Measurements from ENCODE around the gene WASHC2A. TPM values are rescaled to one million over a fixed set of nuclear protein-coding genes. Genes with fewer than 3 reads are reported as not detected.
A peak's percentile ranks its signal among the peaks of the same experiment; 100 is the strongest.
"Not testable (repeated sequence)": the region's sequence is repeated elsewhere in the genome, so short reads cannot be mapped to it uniquely, and the experiment has no call there.

Gene WASHC2A
- total and polyA plus RNA-seq, 4 donors: 16.2 to 58.3 (median 34.9) TPM

- not testable (repeated sequence) for H3K4me3 ChIP-seq; H3K27ac ChIP-seq (ENCODE audit: low read depth in 1 of 2, low read length in 1 of 2); ATAC-seq (ENCODE audit: insufficient read depth, low FRiP score); DNase-seq; H3K4me1 ChIP-seq (ENCODE audit: control insufficient read depth in 5 of 5, insufficient read depth in 5 of 5, low read length in 5 of 5); H3K9ac ChIP-seq (ENCODE audit: insufficient read depth in 1 of 2, low read length in 2 of 2); H3K36me3 ChIP-seq (ENCODE audit: control insufficient read depth in 4 of 4, insufficient read depth in 4 of 4, low read length in 4 of 4); H3K9me3 ChIP-seq (ENCODE audit: control insufficient read depth in 4 of 4, insufficient read depth in 3 of 4, low read length in 3 of 4); H3K27me3 ChIP-seq (ENCODE audit: control insufficient read depth in 3 of 3, insufficient read depth in 3 of 3, low read length in 2 of 3)
- no CpG with 5 or more reads among the region's 8 CpGs for whole genome bisulfite sequencing, 2 donors
Observed at GRCh38 chr10:50092928-50093327, 25.2 kb downstream of the WASHC2A start.

GRCh38 chr10:50094630-50095029, 26.9 kb downstream of the WASHC2A start:
- DNase-seq; H3K4me3 ChIP-seq; ATAC-seq (ENCODE audit: insufficient read depth, low FRiP score); H3K27me3 ChIP-seq (ENCODE audit: control insufficient read depth in 3 of 3, insufficient read depth in 3 of 3, low read length in 2 of 3); H3K9me3 ChIP-seq (ENCODE audit: control insufficient read depth in 4 of 4, insufficient read depth in 3 of 4, low read length in 3 of 4); H3K36me3 ChIP-seq (ENCODE audit: control insufficient read depth in 4 of 4, insufficient read depth in 4 of 4, low read length in 4 of 4); H3K27ac ChIP-seq (ENCODE audit: low read depth in 1 of 2, low read length in 1 of 2); H3K4me1 ChIP-seq (ENCODE audit: control insufficient read depth in 5 of 5, insufficient read depth in 5 of 5, low read length in 5 of 5); H3K9ac ChIP-seq (ENCODE audit: insufficient read depth in 1 of 2, low read length in 2 of 2): not testable (repeated sequence)
- WGBS, 2 donors: 99 to 100% methylated on average over 1 to 3 of the region's 5 CpGs

GRCh38 chr10:50095402-50095801, 27.6 kb downstream of the WASHC2A start:
- not testable (repeated sequence) for H3K9me3 ChIP-seq (ENCODE audit: control insufficient read depth in 4 of 4, insufficient read depth in 3 of 4, low read length in 3 of 4); H3K27ac ChIP-seq (ENCODE audit: low read depth in 1 of 2, low read length in 1 of 2); H3K27me3 ChIP-seq (ENCODE audit: control insufficient read depth in 3 of 3, insufficient read depth in 3 of 3, low read length in 2 of 3); H3K4me3 ChIP-seq; H3K36me3 ChIP-seq (ENCODE audit: control insufficient read depth in 4 of 4, insufficient read depth in 4 of 4, low read length in 4 of 4); H3K4me1 ChIP-seq (ENCODE audit: control insufficient read depth in 5 of 5, insufficient read depth in 5 of 5, low read length in 5 of 5); ATAC-seq (ENCODE audit: insufficient read depth, low FRiP score); H3K9ac ChIP-seq (ENCODE audit: insufficient read depth in 1 of 2, low read length in 2 of 2); DNase-seq
- 95 to 96% methylated on average over 6 to 7 of the region's 7 CpGs for WGBS, 2 donors

- 92% methylated on average over 1 of the region's 3 CpGs; no CpG with 5 or more reads in 1 of the 2 donors for WGBS, 2 donors
- not testable (repeated sequence) for H3K4me3 ChIP-seq; H3K27ac ChIP-seq (ENCODE audit: low read depth in 1 of 2, low read length in 1 of 2); H3K27me3 ChIP-seq (ENCODE audit: control insufficient read depth in 3 of 3, insufficient read depth in 3 of 3, low read length in 2 of 3); H3K9ac ChIP-seq (ENCODE audit: insufficient read depth in 1 of 2, low read length in 2 of 2); H3K36me3 ChIP-seq (ENCODE audit: control insufficient read depth in 4 of 4, insufficient read depth in 4 of 4, low read length in 4 of 4); DNase-seq; ATAC-seq (ENCODE audit: insufficient read depth, low FRiP score); H3K4me1 ChIP-seq (ENCODE audit: control insufficient read depth in 5 of 5, insufficient read depth in 5 of 5, low read length in 5 of 5); H3K9me3 ChIP-seq (ENCODE audit: control insufficient read depth in 4 of 4, insufficient read depth in 3 of 4, low read length in 3 of 4)
Observed at GRCh38 chr10:50096722-50097121, 29.0 kb downstream of the WASHC2A start.

- ATAC-seq (ENCODE audit: insufficient read depth, low FRiP score); H3K27ac ChIP-seq (ENCODE audit: low read depth in 1 of 2, low read length in 1 of 2); H3K4me1 ChIP-seq (ENCODE audit: control insufficient read depth in 5 of 5, insufficient read depth in 5 of 5, low read length in 5 of 5); H3K36me3 ChIP-seq (ENCODE audit: control insufficient read depth in 4 of 4, insufficient read depth in 4 of 4, low read length in 4 of 4); H3K27me3 ChIP-seq (ENCODE audit: control insufficient read depth in 3 of 3, insufficient read depth in 3 of 3, low read length in 2 of 3); H3K9me3 ChIP-seq (ENCODE audit: control insufficient read depth in 4 of 4, insufficient read depth in 3 of 4, low read length in 3 of 4); H3K4me3 ChIP-seq; H3K9ac ChIP-seq (ENCODE audit: insufficient read depth in 1 of 2, low read length in 2 of 2); DNase-seq: not testable (repeated sequence)
- 86 to 88% methylated on average over 2 of the region's 3 CpGs for WGBS, 2 donors
Observed at GRCh38 chr10:50098645-50099044, 30.9 kb downstream of the WASHC2A start.

- peak in 1 of 3 donors; percentile 1 for DNase-seq
- 54 to 81% methylated on average over 9 of the region's 9 CpGs for WGBS, 2 donors
- not testable (repeated sequence) for ATAC-seq (ENCODE audit: insufficient read depth, low FRiP score); H3K27me3 ChIP-seq (ENCODE audit: control insufficient read depth in 3 of 3, insufficient read depth in 3 of 3, low read length in 2 of 3); H3K4me3 ChIP-seq; H3K27ac ChIP-seq (ENCODE audit: low read depth in 1 of 2, low read length in 1 of 2); H3K9me3 ChIP-seq (ENCODE audit: control insufficient read depth in 4 of 4, insufficient read depth in 3 of 4, low read length in 3 of 4); H3K4me1 ChIP-seq (ENCODE audit: control insufficient read depth in 5 of 5, insufficient read depth in 5 of 5, low read length in 5 of 5); H3K36me3 ChIP-seq (ENCODE audit: control insufficient read depth in 4 of 4, insufficient read depth in 4 of 4, low read length in 4 of 4); H3K9ac ChIP-seq (ENCODE audit: insufficient read depth in 1 of 2, low read length in 2 of 2)
Observed at GRCh38 chr10:50101139-50101582, 33.4 kb downstream of the WASHC2A start.

GRCh38 chr10:50101747-50102146, 34.0 kb downstream of the WASHC2A start:
- ATAC-seq (ENCODE audit: insufficient read depth, low FRiP score); H3K9ac ChIP-seq (ENCODE audit: insufficient read depth in 1 of 2, low read length in 2 of 2); H3K9me3 ChIP-seq (ENCODE audit: control insufficient read depth in 4 of 4, insufficient read depth in 3 of 4, low read length in 3 of 4); H3K4me3 ChIP-seq; H3K36me3 ChIP-seq (ENCODE audit: control insufficient read depth in 4 of 4, insufficient read depth in 4 of 4, low read length in 4 of 4); H3K27me3 ChIP-seq (ENCODE audit: control insufficient read depth in 3 of 3, insufficient read depth in 3 of 3, low read length in 2 of 3); H3K27ac ChIP-seq (ENCODE audit: low read depth in 1 of 2, low read length in 1 of 2); H3K4me1 ChIP-seq (ENCODE audit: control insufficient read depth in 5 of 5, insufficient read depth in 5 of 5, low read length in 5 of 5); DNase-seq: not testable (repeated sequence)
- WGBS, 2 donors: 81 to 100% methylated on average over 3 of the region's 3 CpGs

- H3K27ac ChIP-seq (ENCODE audit: low read depth in 1 of 2, low read length in 1 of 2); H3K27me3 ChIP-seq (ENCODE audit: control insufficient read depth in 3 of 3, insufficient read depth in 3 of 3, low read length in 2 of 3); H3K9me3 ChIP-seq (ENCODE audit: control insufficient read depth in 4 of 4, insufficient read depth in 3 of 4, low read length in 3 of 4); DNase-seq; H3K9ac ChIP-seq (ENCODE audit: insufficient read depth in 1 of 2, low read length in 2 of 2); ATAC-seq (ENCODE audit: insufficient read depth, low FRiP score); H3K4me3 ChIP-seq; H3K4me1 ChIP-seq (ENCODE audit: control insufficient read depth in 5 of 5, insufficient read depth in 5 of 5, low read length in 5 of 5); H3K36me3 ChIP-seq (ENCODE audit: control insufficient read depth in 4 of 4, insufficient read depth in 4 of 4, low read length in 4 of 4): not testable (repeated sequence)
- WGBS, 2 donors: 82 to 84% methylated on average over 3 of the region's 5 CpGs
Observed at GRCh38 chr10:50102267-50102666, 34.5 kb downstream of the WASHC2A start.
